OCI-LY7 (cell line): ENCODE data around the gene GRIN2C. TPM values are rescaled to one million over a fixed set of nuclear protein-coding genes. Genes with fewer than 3 reads are reported as not detected.

Source experiments
- BruUV-seq: library from RNA; stranded (reverse); fragments of 400-500 nt; replicated peaks from 2 replicates; lab custom pipeline; 2021; lab: Mats Ljungman, UMichigan
- CTCF ChIA-PET: fragments of 300-600 bp; sonication (Branson Sonifier 250); formaldehyde crosslinking; loops from one replicate; lab custom pipeline; 2022; ENCODE audit warnings: antibody characterized with exemption; ENCODE audit not compliant: unreplicated experiment; lab: Charles Lee
- POLR2A ChIA-PET: fragments of 300-600 bp; sonication (Branson Sonifier 250); formaldehyde crosslinking; loops from one replicate; lab custom pipeline; 2022; ENCODE audit warnings: antibody characterized with exemption; lab: Charles Lee
- DNase-seq: peaks from one replicate; pipeline ENCODE4 v3.0.0-alpha.2; 2015; ENCODE audit warnings: low spot score
- H2AFZ ChIP-seq: fragments of 200-600 bp; sonication (generic), shearing (Covaris generic); 2 replicates; pipeline ENCODE4 v1.6.1; 2014; ENCODE audit warnings: mild to moderate bottlenecking, antibody characterized with exemption, low read length, moderate library complexity
- H3K27ac ChIP-seq: fragments of 200-600 bp; sonication (generic); 2 replicates; pipeline ENCODE4 v1.5.1; 2014; ENCODE audit warnings: mixed run types, low read depth, mild to moderate bottlenecking, moderate library complexity, low read length, inconsistent platforms; ENCODE audit not compliant: poor library complexity, severe bottlenecking
- H3K36me3 ChIP-seq: fragments of 200-600 bp; sonication (generic); 2 replicates; pipeline ENCODE4 v1.6.1; 2014; ENCODE audit warnings: mild to moderate bottlenecking, antibody characterized with exemption, low read length, moderate library complexity, mixed read lengths; ENCODE audit not compliant: insufficient read depth
- H3K4me1 ChIP-seq: fragments of 200-600 bp; sonication (generic); 2 replicates; pipeline ENCODE4 v1.5.1; 2014; ENCODE audit warnings: mild to moderate bottlenecking, low read length; ENCODE audit not compliant: insufficient read depth, poor library complexity, severe bottlenecking
- H3K4me2 ChIP-seq: fragments of 200-600 bp; sonication (generic); 2 replicates; pipeline ENCODE4 v1.6.1; 2014; ENCODE audit warnings: mild to moderate bottlenecking, low read length
- H3K4me3 ChIP-seq: fragments of 200-600 bp; sonication (generic); 2 replicates; pipeline ENCODE4 v1.5.1; 2014; ENCODE audit warnings: mild to moderate bottlenecking, low read depth, low read length; ENCODE audit not compliant: poor library complexity, severe bottlenecking
- H3K79me2 ChIP-seq: fragments of 200-600 bp; sonication (generic); 2 replicates; pipeline ENCODE4 v1.6.1; 2016; ENCODE audit warnings: low read depth, mild to moderate bottlenecking, low read length, moderate library complexity, mixed read lengths; ENCODE audit not compliant: insufficient read depth
- H3K9me2 ChIP-seq: fragments of 200-600 bp; sonication (generic); 2 replicates; pipeline ENCODE4 v1.6.1; 2016; ENCODE audit warnings: mild to moderate bottlenecking, low read length, mixed read lengths; ENCODE audit not compliant: insufficient read depth
- H3K9me3 ChIP-seq: fragments of 200-600 bp; sonication (generic); 2 replicates; pipeline ENCODE4 v1.6.1; 2014; ENCODE audit warnings: mild to moderate bottlenecking, mixed run types, low read length, mixed read lengths
- H4K20me1 ChIP-seq: fragments of 200-600 bp; sonication (generic); 2 replicates; pipeline ENCODE4 v1.6.1; 2014; ENCODE audit warnings: mild to moderate bottlenecking, antibody characterized with exemption, low read length, moderate library complexity, mixed read lengths; ENCODE audit not compliant: insufficient read depth
- EZH2phosphoT487 ChIP-seq: fragments of 200-600 bp; sonication (generic); IDR thresholded peaks from 2 replicates; pipeline ENCODE4 v1.6.1; 2018; ENCODE audit warnings: low read depth, borderline replicate concordance, mild to moderate bottlenecking, mixed run types, antibody characterized with exemption, low read length, moderate library complexity, mixed read lengths
- intact Hi-C: fragments of 100-400 bp; cut with micrococcal nuclease; formaldehyde crosslinking; loops from one replicate; pipeline ENCODE4 v1.10.0; 2022; ENCODE audit not compliant: unreplicated experiment
- total RNA-seq, 2 experiments: library from RNA; depleted of rRNA in 1 of 2; stranded (reverse); fragments of >200 nt in 1 of 2; shearing (Covaris generic) in 1 of 2; gene quantifications; 2 replicates each; pipeline ENCODE4 v1.2.3, GENCODE V29; 2014 to 2022
- TF ChIP-seq, protein P1 (sequence below): fragments of 200-600 bp; sonication (generic); conservative IDR thresholded peaks from 2 replicates; pipeline ENCODE4 v1.5.1; 2014; ENCODE audit warnings: mild to moderate bottlenecking, antibody characterized with exemption, low read length, moderate library complexity, mixed read lengths

GRIN2C gene
- total RNA-seq, 2 experiments from 2014 or later: 0.22 to 0.61 TPM

DNA sequence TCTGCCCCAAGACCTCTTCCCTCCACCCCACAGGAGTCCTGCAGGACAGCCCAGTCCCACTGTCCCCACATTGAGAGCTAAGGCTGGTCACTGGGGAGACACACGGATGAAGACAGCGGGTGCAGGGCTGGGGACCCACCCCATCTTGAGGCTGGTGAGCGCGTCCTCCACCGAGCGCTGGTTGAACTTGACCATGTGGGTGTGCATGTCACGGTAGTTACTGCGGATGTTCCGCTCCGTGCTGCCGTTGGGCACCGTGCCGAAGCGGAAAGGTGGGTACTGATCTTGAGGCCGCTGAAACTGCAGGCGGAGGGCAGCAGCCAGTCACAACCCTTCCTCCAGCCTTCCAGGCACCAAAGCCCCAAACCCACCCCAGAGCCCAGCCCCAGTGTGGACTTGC, 13.1 kb downstream of the GRIN2C start:
- H3K36me3 ChIP-seq: no peaks in the 10 kb centered on the region
- TF ChIP-seq EZH2phosphoT487: no peak
- TF ChIP-seq, protein P1, sequence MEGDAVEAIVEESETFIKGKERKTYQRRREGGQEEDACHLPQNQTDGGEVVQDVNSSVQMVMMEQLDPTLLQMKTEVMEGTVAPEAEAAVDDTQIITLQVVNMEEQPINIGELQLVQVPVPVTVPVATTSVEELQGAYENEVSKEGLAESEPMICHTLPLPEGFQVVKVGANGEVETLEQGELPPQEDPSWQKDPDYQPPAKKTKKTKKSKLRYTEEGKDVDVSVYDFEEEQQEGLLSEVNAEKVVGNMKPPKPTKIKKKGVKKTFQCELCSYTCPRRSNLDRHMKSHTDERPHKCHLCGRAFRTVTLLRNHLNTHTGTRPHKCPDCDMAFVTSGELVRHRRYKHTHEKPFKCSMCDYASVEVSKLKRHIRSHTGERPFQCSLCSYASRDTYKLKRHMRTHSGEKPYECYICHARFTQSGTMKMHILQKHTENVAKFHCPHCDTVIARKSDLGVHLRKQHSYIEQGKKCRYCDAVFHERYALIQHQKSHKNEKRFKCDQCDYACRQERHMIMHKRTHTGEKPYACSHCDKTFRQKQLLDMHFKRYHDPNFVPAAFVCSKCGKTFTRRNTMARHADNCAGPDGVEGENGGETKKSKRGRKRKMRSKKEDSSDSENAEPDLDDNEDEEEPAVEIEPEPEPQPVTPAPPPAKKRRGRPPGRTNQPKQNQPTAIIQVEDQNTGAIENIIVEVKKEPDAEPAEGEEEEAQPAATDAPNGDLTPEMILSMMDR: no peak
- H3K4me1 ChIP-seq: peaks cover 2% of the 10 kb centered on the region
- intact Hi-C loops: no loop called here
- ChIA-PET CTCF (interaction anchor here (0.6 kb wide), 1 partner anchor 56 kb away, joined by 7 read pairs; no protein-coding TSS in a partner anchor), POLR2A (no interaction called here)
- H3K27ac ChIP-seq: no peak overlapping the region
- H3K4me3 ChIP-seq: no peak overlapping the region
- H3K9me3 ChIP-seq: no peaks in the 10 kb centered on the region
- no peak for DNase-seq
- H4K20me1 ChIP-seq: no peaks in the 10 kb centered on the region
- BruUV-seq: no TSS peak
- H3K4me2 ChIP-seq: no peak overlapping the region
- H3K79me2 ChIP-seq: no peaks in the 10 kb centered on the region
- H2AFZ ChIP-seq: no peak overlapping the region
- no peaks in the 10 kb centered on the region for H3K9me2 ChIP-seq

DNA sequence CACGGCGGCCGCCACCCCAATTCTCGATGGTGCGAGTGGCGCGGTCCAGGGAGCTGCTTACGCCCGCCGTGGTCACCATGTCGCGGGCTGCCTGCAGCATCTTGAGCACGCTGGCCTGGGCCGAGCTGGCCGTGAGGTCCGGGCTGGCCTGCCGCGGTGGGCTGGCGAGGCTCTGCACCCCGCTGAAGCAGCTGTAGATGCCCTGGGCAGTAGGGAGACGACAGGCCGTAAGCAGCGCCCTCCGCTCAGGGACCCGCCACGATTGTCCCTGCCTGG, 16.4 kb downstream of the GRIN2C start:
- Histone ChIP-seq H3K79me2 (no peaks in the 10 kb centered on the region), H3K4me2 (no peak overlapping the region), H4K20me1 (no peaks in the 10 kb centered on the region), H2AFZ (no peak overlapping the region), H3K36me3 (no peaks in the 10 kb centered on the region), H3K4me1 (peaks cover 21% of the 10 kb centered on the region), H3K9me2 (no peaks in the 10 kb centered on the region), H3K27ac (no peak overlapping the region), H3K9me3 (no peaks in the 10 kb centered on the region), H3K4me3 (no peak overlapping the region)
- CTCF ChIA-PET: no interaction called here
- POLR2A ChIA-PET: interaction anchor here (0.6 kb wide), 1 partner anchor 1015 kb away, joined by 4 read pairs; no protein-coding TSS in a partner anchor
- DNase-seq: no peak
- no peak for TF ChIP-seq EZH2phosphoT487
- TF ChIP-seq, protein P1: no peak
- BruUV-seq: no TSS peak
- intact Hi-C loops: no loop called here

DNA sequence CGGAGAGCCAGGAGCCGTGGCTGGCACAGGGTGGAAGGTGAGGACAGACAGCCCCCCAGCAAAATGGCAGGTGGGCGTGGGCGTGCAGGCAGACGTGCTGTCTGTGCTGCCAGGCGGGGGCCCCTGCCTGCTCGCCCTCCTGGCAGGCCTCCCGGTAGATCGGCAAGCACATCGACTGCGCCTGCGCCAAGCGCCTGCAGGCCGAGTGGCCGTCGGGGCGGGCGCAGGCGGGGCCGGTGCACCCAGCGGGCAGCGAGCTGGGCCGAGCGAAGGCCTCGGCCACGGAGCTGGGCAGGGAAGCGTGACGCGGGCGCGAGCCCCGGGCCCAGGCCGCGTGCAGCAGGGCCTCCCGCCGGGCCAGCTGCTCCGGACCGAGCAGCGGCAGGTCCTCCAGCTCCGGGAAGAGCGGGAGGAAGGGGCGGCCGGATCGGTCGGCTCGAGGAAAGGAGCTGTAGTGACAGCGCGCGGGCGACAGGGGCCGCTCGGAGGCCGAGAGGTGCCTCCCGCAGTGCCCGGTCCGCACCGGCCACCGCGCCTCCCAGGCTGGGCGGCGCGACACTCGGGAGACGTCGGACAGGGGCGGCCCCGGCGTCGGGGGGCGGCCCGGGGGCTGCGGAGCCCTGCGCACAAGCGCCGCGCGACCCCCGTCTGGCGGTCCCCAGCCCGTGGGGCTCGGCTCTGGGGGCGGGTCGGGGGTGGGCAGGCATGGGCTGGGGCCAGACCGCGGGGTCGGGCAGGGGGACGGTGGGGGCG, 16.9 kb downstream of the GRIN2C start:
- POLR2A ChIA-PET: interaction anchor here (0.6 kb wide), 1 partner anchor 1014 kb away, joined by 4 read pairs; no protein-coding TSS in a partner anchor
- intact Hi-C loops: no loop called here
- Histone ChIP-seq H3K4me3 (no peak overlapping the region), H2AFZ (no peak overlapping the region), H3K79me2 (no peaks in the 10 kb centered on the region), H3K4me2 (no peak overlapping the region), H3K27ac (no peak overlapping the region), H3K36me3 (no peaks in the 10 kb centered on the region), H4K20me1 (no peaks in the 10 kb centered on the region), H3K9me2 (no peaks in the 10 kb centered on the region), H3K4me1 (peaks cover 21% of the 10 kb centered on the region), H3K9me3 (no peaks in the 10 kb centered on the region)
- CTCF ChIA-PET: no interaction called here
- DNase-seq: no peak
- BruUV-seq: no TSS peak
- no peak for TF ChIP-seq EZH2phosphoT487
- TF ChIP-seq, protein P1: no peak
